Activated CD4-positive, alpha-beta T cell treated with anti-CD3 and anti-CD28 coated beads, Interleukin-2, amount 50 U/mL, for 4 hours (primary cell): ENCODE data around the gene PLBD2.
"Not testable (repeated sequence)": the region's sequence is repeated elsewhere in the genome, so short reads cannot be mapped to it uniquely, and the experiment has no call there.

Experiments
- DNase-seq, 2 experiments: peaks; one replicate each; pipeline ENCODE4 v3.0.0-alpha.2; 2020

PLBD2 gene

GRCh38 chr12:113334786-113335539, 23.4 kb upstream of the PLBD2 start, which contains the start of gene SLC8B1:
Gene SLC8B1, minus strand, starts transcription at chr12:113335109. Its CDS starts 2,231 bp downstream, at chr12:113332878.
- peak; percentile 79 to 83 for DNase-seq

DNA sequence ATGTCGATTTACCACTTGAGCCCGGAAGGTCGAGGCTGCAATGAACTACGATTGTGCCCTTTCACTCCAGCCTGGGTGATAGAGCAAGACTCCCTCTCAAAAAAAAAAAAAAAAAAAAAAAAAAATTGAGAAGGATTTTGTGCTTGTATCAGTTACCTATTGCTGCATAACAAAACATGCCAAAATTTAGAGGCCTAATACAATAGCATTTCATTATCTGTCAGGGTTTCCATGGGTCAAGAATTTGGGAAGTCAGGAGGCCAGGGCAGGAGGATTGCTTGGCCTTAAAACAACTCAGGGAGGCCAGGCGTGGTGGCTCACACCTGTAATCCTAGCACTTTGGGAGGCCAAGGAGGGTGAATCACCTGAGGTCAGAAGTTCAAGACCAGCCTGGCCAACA, 18.8 kb upstream of the PLBD2 start:
- no peak for DNase-seq

DNA sequence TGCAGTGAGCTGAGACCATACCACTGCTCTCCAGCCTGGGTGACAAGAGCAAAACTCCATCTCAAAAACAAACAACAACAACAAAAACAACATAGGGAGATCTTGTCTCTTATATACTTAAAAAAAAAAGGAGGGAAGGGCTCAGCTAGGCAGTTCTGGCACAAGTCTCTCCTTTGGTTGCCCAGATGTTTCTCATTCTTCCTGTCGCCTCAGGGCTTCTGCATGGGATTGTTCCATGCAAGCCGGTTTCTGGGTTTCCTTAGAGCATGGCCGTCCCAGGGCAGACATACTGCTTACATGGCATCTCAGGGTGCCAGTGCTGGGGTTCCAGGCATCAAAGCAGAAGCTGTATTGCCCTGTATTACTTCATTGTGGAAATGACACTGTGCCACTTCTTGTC, 18.3 kb upstream of the PLBD2 start:
- DNase-seq: no peak

DNA sequence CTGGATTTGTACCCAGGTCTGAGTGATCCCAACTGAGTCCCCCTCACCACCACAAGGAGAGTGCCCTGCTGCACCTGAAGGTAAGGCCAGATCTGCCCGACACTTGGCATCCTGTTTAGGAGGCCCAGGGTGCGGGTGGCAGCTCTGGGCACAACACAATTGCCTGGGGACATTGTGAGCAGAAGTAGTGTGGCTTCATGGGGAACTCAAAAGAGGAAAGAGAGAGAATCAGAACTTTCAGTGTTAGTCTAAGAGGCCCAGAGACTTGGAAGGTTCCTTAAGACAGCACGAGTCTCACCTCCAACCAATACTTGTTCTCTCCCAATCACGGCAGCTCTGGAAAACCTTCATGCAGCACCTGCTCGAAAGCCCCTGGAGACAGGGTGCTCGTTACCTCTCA, 16.9 kb upstream of the PLBD2 start:
- no peak for DNase-seq

GRCh38 chr12:113345318-113345717, 13.1 kb upstream of the PLBD2 start:
- DNase-seq: no peak

- no peak for DNase-seq
These were observed 12.0 kb upstream of the PLBD2 start for GRCh38 chr12:113346353-113346752.

- DNase-seq: no peak
These were observed 11.3 kb upstream of the PLBD2 start for GRCh38 chr12:113347107-113347506.

GRCh38 chr12:113347892-113348291, 10.5 kb upstream of the PLBD2 start:
- DNase-seq: no peak

GRCh38 chr12:113348849-113349536, 9.4 kb upstream of the PLBD2 start:
- DNase-seq: no peak

- no peak for DNase-seq
These were observed 7.3 kb upstream of the PLBD2 start for GRCh38 chr12:113351089-113351488.

GRCh38 chr12:113354192-113354591, 4.2 kb upstream of the PLBD2 start:
- not testable (repeated sequence) for DNase-seq

DNA sequence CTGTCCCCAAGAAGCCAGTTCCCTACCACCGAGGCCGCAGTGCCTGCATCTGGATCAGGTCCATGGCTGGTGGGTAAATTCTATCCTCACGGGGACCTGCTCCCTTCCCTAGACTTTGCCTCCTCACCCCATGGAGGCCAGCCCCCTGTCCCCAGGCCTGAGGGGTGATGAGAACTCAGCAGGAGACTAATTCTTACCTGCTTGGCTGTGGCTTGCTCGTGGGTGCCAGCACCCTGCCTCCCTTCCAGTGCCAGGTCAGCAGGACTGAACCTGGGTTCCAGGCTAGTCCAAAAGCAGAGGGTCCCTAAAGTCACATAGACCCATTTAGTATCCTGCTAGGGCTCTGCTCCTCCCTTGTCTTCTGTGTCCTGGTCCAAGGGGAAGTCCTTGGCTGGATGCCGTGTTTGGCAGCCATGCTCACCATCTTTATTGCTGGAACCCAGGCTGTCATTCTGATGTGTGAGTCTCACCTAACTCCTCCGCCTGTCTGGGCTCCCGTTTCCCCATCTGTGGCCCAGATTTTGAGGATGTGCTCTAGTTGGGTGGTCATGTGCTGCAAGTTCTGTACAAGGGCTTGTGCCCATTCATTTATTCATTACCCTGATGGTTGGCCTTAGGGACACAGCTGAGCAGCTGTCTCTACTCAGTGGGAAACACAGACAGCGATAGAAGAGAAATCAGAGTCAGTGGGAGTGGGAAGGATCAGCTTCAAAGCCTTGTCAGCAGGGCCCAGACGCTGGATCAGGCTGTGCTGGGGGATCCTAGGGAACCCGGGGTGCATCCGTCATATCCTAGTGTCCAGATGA, 949 bp downstream of the PLBD2 start:
- DNase-seq: no peak

- DNase-seq: no peak
These were observed 1.8 kb downstream of the PLBD2 start for GRCh38 chr12:113359939-113360748.

DNA sequence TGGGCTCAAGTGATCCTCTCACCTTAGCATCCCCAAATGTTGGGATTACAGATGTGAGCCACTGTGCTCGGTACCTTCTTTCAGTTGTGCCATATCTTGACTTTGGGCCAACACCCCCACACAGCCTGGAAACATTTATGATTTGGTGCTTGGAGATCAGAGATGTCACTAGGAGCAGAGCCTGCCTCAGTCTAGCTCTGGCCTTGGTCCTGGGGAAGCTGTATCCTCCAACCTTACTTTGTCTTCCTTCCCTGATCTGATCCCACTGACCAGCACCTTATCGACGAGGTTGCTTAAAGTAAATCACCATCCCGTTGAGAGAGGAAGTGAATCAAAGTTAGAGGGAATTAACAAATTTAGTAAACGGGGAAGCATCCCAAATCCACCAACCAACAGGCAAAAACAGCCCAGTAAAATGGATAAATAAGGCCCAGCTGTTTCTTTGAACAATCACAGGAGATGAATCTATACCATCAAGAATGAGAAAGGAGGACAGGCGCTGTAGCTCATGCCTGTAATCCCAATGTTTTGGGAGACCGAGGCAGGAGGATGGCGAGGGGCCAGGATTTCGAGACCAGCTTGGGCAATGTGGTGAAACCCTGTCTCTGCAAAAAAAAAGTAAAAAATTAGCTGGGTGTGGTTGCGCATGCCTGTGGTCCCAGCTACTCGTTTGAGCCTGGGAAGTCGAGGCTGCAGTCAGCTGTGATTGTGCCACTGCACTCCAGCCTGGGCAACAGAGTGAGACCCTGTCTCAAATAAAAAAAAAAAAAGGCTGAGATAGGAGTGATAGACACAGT, 3.4 kb downstream of the PLBD2 start:
- DNase-seq: no peak

- no peak for DNase-seq
These were observed 6.3 kb downstream of the PLBD2 start for GRCh38 chr12:113364698-113365097.

GRCh38 chr12:113365639-113366395, 7.4 kb downstream of the PLBD2 start:
- no peak for DNase-seq

DNA sequence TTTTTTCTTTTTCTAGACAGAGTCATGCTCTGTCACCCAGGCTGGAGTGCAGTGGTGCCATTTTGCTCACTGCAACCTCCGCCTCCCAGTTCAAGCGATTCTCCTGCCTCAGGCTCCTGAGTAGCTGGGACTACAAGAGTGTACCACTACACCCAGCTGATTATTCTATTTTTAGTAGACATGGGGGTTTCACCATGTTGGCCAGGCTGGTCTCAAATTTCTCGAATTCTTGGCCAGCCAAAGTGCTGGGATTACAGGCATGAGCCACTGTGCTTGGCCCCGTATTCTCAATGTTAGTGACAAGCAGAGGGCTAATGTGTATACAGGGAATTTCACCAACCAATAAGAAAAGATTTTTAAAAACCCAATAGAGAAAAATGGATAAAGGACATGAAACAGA, 8.4 kb downstream of the PLBD2 start:
- no peak for DNase-seq

DNA sequence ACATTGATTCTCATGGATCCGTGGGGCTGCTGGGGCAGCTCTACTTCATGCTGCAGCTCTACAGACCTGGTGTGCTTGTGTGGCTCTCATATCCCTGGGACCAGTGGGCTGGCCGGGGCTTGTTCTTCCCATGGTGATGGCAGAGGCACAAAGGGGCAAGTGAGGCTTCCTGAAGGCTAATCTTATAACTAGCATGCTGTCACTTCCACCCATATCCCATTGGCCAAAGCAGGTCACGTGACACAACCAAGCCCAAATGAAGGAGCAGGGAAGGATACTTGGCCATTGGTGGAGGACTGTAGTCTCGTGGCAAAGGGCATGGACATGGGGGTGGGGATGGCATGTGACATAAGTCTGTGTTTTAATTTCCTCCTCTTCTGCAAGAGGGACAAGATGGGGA, 9.9 kb downstream of the PLBD2 start:
- no peak for DNase-seq

- DNase-seq: no peak
These were observed 11.1 kb downstream of the PLBD2 start for GRCh38 chr12:113369391-113369985.

- DNase-seq: no peak
These were observed 12.7 kb downstream of the PLBD2 start for GRCh38 chr12:113370923-113371682.
